Uterus (tissue), 4 donors: ENCODE data around the gene SSBP3. TPM values are rescaled to one million over a fixed set of nuclear protein-coding genes. Genes with fewer than 3 reads are reported as not detected.

ENCODE experiments used
- DNase-seq, 2 donors: peaks; one replicate each; pipeline ENCODE4 v3.0.0-alpha.2; 2019 to 2020
- H3K27ac ChIP-seq, 2 donors: fragments of 200-600 bp; sonication (generic); 1 replicate in 1 of 2; 2 replicates in 1 of 2; pipeline ENCODE4 v1.5.1; 2016 to 2018
- H3K27me3 ChIP-seq, 2 donors: fragments of 200-600 bp; sonication (generic); one replicate each; pipeline ENCODE4 v1.5.1; 2018 to 2019; ENCODE audit warnings: control low read depth in 1 of 2
- H3K36me3 ChIP-seq, 2 donors: fragments of 200-600 bp; sonication (generic); one replicate each; pipeline ENCODE4 v1.5.1; 2019; ENCODE audit warnings: control low read depth in 1 of 2
- H3K4me1 ChIP-seq, 2 donors: fragments of 200-600 bp; sonication (generic); one replicate each; pipeline ENCODE4 v1.5.1; 2018 to 2019; ENCODE audit warnings: control low read depth in 1 of 2
- H3K4me3 ChIP-seq, 2 donors: fragments of 200-600 bp; sonication (generic); 1 replicate in 1 of 2; 2 replicates in 1 of 2; pipeline ENCODE4 v1.5.1; 2018 to 2019; ENCODE audit warnings: mild to moderate bottlenecking in 1 of 2
- H3K9me3 ChIP-seq, 2 donors: fragments of 200-600 bp; sonication (generic); one replicate each; pipeline ENCODE4 v1.5.1; 2019; ENCODE audit warnings: control low read depth in 1 of 2
- CTCF ChIP-seq, 4 experiments: fragments of 200-600 bp in 2 of 4; fragments of 450-650 bp in 2 of 4; sonication (generic) in 2 of 4; IDR thresholded peaks; one replicate each; pipeline ENCODE4 v1.5.1; 2016 to 2019; ENCODE audit warnings: antibody characterized with exemption in 4 of 4, mild to moderate bottlenecking in 2 of 4, moderate library complexity in 1 of 4
- POLR2A ChIP-seq, 2 donors: fragments of 450-650 bp; IDR thresholded peaks; one replicate each; pipeline ENCODE4 v1.6.1; 2016; ENCODE audit warnings: antibody characterized with exemption in 2 of 2, mild to moderate bottlenecking in 1 of 2, moderate library complexity in 1 of 2
- intact Hi-C: fragments of 100-400 bp; cut with DNase I; formaldehyde crosslinking; loops from one replicate; pipeline ENCODE4 v1.15.1; 2023; ENCODE audit warnings: low total_unique reads
- total RNA-seq, 4 donors: library from RNA; depleted of rRNA in 3 of 4; stranded (reverse); fragments of >200 nt in 3 of 4; gene quantifications; one replicate each; pipeline versions ENCODE4 v1.1.0 to v1.2.4, GENCODE V29; 2014 to 2023
- donor health status: DM: yes; HTN: yes; CAD: no.

SSBP3 gene
- total RNA-seq, 4 donors from 2014 or later: 19.7 to 125 (median 31.4) TPM

- H3K27me3 ChIP-seq: no peaks in the 10 kb centered on the region
- no peak overlapping the region for H3K27ac ChIP-seq
- no peaks in the 10 kb centered on the region for H3K36me3 ChIP-seq
- no peak overlapping the region for H3K4me3 ChIP-seq
- no peaks in the 10 kb centered on the region for H3K9me3 ChIP-seq
- peaks cover 0 to 9% of the 10 kb centered on the region in 2 donors for H3K4me1 ChIP-seq
- no peak for DNase-seq
- TF ChIP-seq CTCF (IDR thresholded peaks at IDR 0.05) (no peak), POLR2A (IDR thresholded peaks at IDR 0.05) (no peak)
- intact Hi-C loops: no loop called here
Measured at GRCh38 chr1:54256522-54257345, 149.5 kb downstream of the SSBP3 start.

- TF ChIP-seq POLR2A (IDR thresholded peaks at IDR 0.05) (no peak), CTCF (IDR thresholded peaks at IDR 0.05) (no peak)
- peaks cover 0 to 9% of the 10 kb centered on the region in 2 donors for H3K4me1 ChIP-seq
- H3K27ac ChIP-seq: no peak overlapping the region
- H3K36me3 ChIP-seq: no peaks in the 10 kb centered on the region
- no peak for DNase-seq
- no peak overlapping the region for H3K4me3 ChIP-seq
- no peaks in the 10 kb centered on the region for H3K27me3 ChIP-seq
- intact Hi-C loops: no loop called here
- H3K9me3 ChIP-seq: no peaks in the 10 kb centered on the region
Measured at GRCh38 chr1:54255026-54255702, 151.0 kb downstream of the SSBP3 start.

- H3K27me3 ChIP-seq: no peaks in the 10 kb centered on the region
- H3K4me1 ChIP-seq: peaks cover 0 to 9% of the 10 kb centered on the region in 2 donors
- TF ChIP-seq POLR2A (IDR thresholded peaks at IDR 0.05) (no peak), CTCF (IDR thresholded peaks at IDR 0.05) (no peak)
- intact Hi-C loops: no loop called here
- H3K36me3 ChIP-seq: no peaks in the 10 kb centered on the region
- peak overlapping the region in 1 of 2 donors; percentile 29 for H3K27ac ChIP-seq
- DNase-seq: peak; percentile 54 to 59
- no peaks in the 10 kb centered on the region for H3K9me3 ChIP-seq
- H3K4me3 ChIP-seq: no peak overlapping the region
Measured at GRCh38 chr1:54254055-54254454, 152.1 kb downstream of the SSBP3 start.

- H3K27ac ChIP-seq: peak overlapping the region in 1 of 2 donors; percentile 29
Measured at GRCh38 chr1:54253480-54253879, 152.7 kb downstream of the SSBP3 start.

More at GRCh38 chr1:54253480-54253879, 152.7 kb downstream of the SSBP3 start:
- Histone ChIP-seq H3K9me3 (no peaks in the 10 kb centered on the region), H3K36me3 (no peaks in the 10 kb centered on the region), H3K27me3 (no peaks in the 10 kb centered on the region), H3K4me3 (no peak overlapping the region), H3K4me1 (peaks cover 0 to 9% of the 10 kb centered on the region in 2 donors)
- TF ChIP-seq CTCF (IDR thresholded peaks at IDR 0.05) (no peak), POLR2A (IDR thresholded peaks at IDR 0.05) (no peak)
- intact Hi-C loops: no loop called here
- DNase-seq: no peak
